ENCODE measurements around the gene BUB1.
"Not testable (repeated sequence)": the region's sequence is repeated elsewhere in the genome, so short reads cannot be mapped to it uniquely, and the experiment has no call there.

Gene BUB1

GRCh38 chr2:110690083-110690965, 12.5 kb upstream of the BUB1 start:
- no peak for DNase-seq

- DNase-seq = no peak
Measured at GRCh38 chr2:110688594-110689091, 10.8 kb upstream of the BUB1 start.

GRCh38 chr2:110687775-110688484, 10.1 kb upstream of the BUB1 start:
- not testable (repeated sequence) for DNase-seq

DNA sequence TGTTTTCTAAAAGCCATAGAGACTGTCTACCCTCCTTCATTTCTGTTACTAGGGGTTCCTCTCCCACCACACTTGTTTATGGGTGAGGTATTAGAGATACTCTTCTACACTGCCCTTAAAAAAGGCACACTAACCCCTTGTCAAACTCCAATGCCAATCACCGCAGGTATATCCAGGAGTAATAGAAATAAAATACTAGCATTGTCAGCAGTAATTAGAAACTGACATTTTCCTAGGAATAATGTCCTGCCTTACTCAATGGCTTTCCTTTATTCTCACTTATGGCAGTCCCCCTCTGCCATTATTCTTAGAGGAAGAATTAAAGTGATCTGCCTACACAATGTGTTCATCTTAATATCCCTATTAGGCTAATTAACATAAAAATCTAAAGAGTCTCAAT, 5.0 kb upstream of the BUB1 start:
- DNase-seq = no peak

DNA sequence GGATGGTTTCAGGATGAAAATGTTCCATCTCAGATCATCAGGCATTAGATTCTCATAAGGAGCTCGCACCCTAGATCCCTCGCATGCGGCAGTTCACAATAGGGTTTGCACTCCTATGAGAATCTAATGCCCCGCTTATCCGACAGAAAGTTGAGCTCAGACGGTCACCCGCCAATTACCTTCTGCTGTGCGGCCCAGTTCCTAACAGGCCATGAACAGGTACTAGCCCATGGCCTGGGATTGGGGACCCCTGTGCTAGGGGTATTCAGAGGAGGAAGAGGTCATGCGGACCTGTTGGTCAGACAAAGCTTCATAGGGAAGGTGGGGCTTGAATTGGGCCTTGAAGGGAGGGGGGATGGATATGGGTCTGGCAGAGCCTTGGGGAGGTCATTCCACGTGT, 4.4 kb upstream of the BUB1 start:
- no peak for DNase-seq

DNA sequence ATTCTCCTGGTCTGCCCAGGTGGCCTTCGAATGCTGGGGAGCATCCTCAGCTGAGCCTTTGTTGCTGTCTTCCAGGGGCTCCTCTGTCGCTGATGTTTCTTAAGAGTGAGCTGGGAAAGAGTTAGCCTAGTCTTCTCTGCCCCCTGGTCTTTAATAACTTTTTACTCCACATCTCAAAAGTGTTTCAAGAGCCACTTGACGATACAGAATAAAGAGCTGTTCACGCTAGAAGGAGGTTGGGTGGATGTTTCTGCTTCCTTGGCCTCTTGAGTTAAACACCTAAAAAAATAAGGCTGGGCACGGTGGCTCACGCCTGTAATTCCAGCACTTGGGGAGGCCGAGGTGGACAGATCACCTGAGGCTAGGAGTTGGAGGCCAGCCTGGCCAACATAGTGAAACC, 2.8 kb upstream of the BUB1 start:
- DNase-seq = no peak

GRCh38 chr2:110679865-110680264, 2.0 kb upstream of the BUB1 start:
- no peak for DNase-seq

GRCh38 chr2:110679337-110679707, 1.5 kb upstream of the BUB1 start:
- DNase-seq = no peak

- DNase-seq = no peak
Measured at GRCh38 chr2:110678457-110679336, 834 bp upstream of the BUB1 start.

GRCh38 chr2:110677080-110677479, 783 bp downstream of the BUB1 start:
- no peak for DNase-seq

- DNase-seq = no peak
Measured at GRCh38 chr2:110675679-110676078, 2.2 kb downstream of the BUB1 start.

DNA sequence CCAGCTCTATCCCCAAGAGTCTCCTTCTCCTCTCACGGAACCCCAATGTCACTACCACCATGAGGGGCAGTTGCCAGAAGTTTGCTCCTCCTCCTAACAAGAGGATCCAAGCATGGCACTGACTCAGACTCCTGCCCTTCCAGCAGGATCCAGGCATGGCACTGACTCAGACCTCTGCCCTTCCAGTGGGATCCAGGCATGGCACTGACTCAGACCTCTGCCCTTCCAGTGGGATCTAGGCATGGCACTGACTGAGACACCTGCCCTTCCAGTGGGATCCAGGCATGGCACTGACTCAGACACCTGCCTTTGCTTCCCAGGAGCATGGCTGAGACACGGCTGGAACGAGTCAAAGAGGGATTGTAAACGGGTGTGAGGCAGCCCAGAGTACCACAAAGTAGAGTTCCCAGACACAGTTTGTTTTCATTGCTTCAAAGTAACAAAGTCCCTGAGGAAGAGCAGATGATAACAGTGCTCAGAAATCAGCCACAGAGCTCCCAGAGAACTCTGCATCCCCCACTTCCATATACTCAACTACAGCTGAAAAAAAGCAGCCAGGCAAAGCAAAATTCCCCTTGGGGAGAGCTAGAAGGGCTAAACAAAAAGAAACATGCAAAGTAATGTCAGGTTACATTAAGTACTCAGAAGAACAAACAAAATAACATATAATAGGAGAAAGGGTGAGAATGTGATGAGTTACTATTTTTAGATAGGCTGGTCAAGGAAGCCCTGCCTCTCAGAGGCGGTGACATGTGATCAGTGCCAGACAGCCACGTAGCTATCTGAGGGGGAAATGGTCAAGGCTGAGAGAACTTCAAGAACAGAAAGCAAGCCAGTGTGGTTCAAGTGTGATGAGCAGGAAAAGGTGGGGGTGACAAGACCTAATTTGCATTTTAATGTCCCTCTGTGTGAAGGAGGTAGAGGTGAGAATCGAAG, 3.0 kb downstream of the BUB1 start:
- no peak for DNase-seq

DNA sequence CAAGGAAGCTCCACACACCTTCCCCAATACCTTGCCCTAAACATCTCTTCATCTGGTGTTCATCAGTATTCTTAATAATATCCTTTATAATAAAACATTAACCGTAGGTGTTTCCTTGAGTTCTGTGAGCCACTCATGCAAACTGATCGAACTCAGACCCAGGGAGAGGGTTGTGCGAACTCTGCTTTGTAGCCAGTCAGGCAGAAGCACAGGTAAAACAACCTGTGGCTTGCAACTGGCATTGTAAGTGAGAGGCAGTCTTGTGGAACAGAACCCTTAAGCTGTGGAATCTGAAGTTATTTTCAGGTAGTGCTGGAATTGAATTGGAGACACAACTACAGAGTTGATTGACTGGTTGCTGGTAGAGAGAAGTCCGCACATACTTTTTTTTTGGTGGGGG, 4.7 kb downstream of the BUB1 start:
- no peak for DNase-seq

DNA sequence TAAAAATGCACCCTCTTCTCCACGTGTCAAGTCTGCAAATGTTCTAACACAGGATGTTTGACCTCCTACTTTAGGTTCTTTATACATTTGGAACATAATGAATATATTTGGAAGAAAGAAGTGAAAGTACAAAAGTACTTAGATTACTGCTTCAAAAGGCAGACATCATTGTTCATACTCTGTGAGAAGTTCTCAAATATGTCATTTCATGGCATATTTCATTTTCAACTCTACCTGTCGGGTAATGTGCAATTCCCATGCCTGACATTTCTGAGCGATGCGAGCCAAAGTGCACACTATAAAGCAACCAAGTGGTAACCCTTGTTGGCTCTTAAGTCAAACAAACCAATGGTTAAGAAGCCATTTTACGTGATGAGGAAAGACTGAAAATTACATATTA, 7.0 kb downstream of the BUB1 start:
- no peak for DNase-seq

DNA sequence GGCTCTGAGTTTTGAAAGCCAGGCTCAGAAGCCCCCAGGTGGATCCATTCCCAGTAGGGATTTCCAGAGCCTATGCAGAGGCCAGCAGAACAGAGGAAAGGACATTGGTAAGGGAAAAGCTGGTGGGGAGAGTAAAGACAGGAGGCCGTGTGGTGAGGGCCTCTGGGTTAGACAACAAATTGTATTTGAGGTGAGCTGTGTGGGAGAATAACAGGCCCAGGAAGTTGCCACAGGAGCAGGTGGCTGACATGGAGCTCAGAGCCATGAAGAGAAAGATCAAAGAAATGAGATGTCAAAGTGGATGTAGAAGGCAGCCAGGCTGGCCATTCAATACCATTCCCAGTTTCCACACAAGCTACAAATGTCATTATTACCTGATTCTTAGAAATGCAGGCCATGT, 8.8 kb downstream of the BUB1 start:
- DNase-seq = no peak

- DNase-seq = no peak
Measured at GRCh38 chr2:110667071-110667470, 10.8 kb downstream of the BUB1 start.

DNA sequence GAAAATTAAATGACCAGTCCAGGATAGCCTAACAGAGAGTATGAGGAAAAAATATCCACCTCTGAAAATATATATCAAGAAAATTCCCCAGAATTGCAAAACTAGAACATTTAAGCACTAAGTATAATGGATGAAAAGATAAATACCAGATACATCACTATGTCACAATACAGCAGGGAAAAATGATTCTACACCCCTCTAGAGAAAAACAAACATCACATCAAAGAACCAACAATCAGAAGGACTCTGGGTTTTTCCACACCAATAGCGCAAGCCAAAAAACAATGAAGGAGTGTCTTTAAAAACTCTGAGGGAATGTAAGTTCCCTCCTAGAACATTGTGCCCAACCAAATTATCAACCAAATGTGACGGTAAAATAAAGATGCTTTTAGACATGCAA, 13.7 kb downstream of the BUB1 start:
- no peak for DNase-seq

DNA sequence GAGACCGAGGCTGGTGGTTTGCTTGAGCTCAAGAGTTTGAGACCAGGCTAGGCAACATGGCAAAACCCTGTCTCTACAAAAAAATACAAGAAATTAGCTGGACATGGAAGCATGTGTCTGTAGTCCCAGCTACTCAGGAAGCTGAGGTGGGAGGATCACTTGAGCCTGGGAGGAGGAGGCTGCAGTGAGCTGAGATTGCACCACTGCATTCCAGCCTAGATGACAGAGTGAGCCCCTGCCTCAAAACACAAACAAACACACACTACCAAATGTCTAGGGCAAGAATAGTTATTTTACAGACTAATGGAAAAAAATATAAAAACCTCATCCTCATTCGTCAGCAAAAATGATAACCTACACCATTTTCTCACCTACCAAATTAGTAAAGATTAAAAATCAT, 15.3 kb downstream of the BUB1 start:
- DNase-seq = no peak

DNA sequence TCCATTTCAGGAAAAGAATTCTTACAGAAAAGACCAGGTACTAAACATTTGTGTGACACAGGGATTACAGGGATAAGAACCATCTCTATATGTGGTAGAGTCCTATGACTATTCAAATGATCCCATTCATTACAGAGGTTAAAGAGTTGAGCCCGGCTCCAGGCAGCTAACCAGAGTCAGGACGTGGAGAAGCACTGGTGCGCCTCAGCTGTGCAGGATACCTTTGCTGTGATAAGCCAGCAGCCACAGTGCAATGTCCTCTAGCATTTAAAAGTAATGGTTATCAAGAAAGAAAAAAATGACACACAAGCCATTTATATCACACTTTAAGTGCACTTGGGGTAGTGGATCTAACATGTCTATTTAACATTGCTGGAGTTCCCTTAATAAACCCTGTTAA, 17.3 kb downstream of the BUB1 start:
- DNase-seq = no peak

DNA sequence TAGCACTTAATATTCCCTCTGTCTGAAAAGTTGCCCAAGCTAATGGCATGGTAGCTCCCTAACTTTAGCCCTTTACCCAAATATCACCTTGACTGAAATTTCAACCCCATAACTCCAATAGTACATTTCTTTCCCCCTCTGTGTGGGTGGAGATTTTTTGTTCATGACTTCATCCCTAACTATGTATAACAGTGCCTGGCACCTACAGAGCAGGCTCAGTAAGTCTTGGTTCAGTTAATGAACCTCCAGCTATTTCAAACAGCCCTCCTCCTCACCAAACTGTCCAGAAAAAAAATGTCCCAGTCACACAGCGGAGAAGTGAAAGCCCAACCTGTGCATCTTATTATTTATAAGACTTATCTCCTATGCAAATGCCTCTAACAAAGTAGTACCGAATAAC, 18.6 kb downstream of the BUB1 start:
- DNase-seq = no peak

GRCh38 chr2:110657724-110658305, 20.0 kb downstream of the BUB1 start:
- DNase-seq = no peak

GRCh38 chr2:110655701-110656100, 22.2 kb downstream of the BUB1 start:
- no peak for DNase-seq
